Left ventricle myocardium inferior (tissue), 1 donor: Measurements from ENCODE around the gene AMH. TPM values are rescaled to one million over a fixed set of nuclear protein-coding genes. Genes with fewer than 3 reads are reported as not detected.

Experiments
- DNase-seq: peaks from one replicate; pipeline ENCODE4 v3.0.0-alpha.2; 2020
- H3K27ac ChIP-seq: fragments of 200-600 bp; replicated peaks from 2 replicates; pipeline ENCODE4 v1.8.0; 2021
- H3K27me3 ChIP-seq: fragments of 200-600 bp; 2 replicates; pipeline ENCODE4 v1.8.0; 2021; ENCODE audit warnings: low read depth
- H3K36me3 ChIP-seq: fragments of 200-600 bp; 2 replicates; pipeline ENCODE4 v1.8.0; 2021
- H3K4me1 ChIP-seq: fragments of 200-600 bp; 2 replicates; pipeline ENCODE4 v1.8.0; 2021
- H3K4me3 ChIP-seq: fragments of 200-600 bp; 2 replicates; pipeline ENCODE4 v1.8.0; 2021; ENCODE audit warnings: mild to moderate bottlenecking, moderate library complexity
- H3K9me3 ChIP-seq: fragments of 200-600 bp; replicated peaks from 2 replicates; pipeline ENCODE4 v1.8.0; 2021
- intact Hi-C: fragments of 100-400 bp; cut with micrococcal nuclease; formaldehyde crosslinking; loops from one replicate; pipeline ENCODE4 v1.11.0; 2022
- total RNA-seq: library from RNA; stranded (reverse); fragmentation: NEBNext Ultra II Directional; extraction: Animal tissue kit (Norgen Biotek cat#: 25700); gene quantifications from one replicate; pipeline ENCODE4 v1.2.1, GENCODE V29; 2021
- TF ChIP-seq, protein P1 (sequence below): fragments of 200-600 bp; IDR thresholded peaks from 2 replicates; pipeline ENCODE4 v1.8.0; 2021; ENCODE audit warnings: antibody characterized with exemption, mild to moderate bottlenecking, borderline replicate concordance
- donor health status: DM: no; HTN: yes; CAD: no; lungs with severe emphysema.

AMH gene
- total RNA-seq, 1 donor from 2014 or later = 1.1 TPM

DNA sequence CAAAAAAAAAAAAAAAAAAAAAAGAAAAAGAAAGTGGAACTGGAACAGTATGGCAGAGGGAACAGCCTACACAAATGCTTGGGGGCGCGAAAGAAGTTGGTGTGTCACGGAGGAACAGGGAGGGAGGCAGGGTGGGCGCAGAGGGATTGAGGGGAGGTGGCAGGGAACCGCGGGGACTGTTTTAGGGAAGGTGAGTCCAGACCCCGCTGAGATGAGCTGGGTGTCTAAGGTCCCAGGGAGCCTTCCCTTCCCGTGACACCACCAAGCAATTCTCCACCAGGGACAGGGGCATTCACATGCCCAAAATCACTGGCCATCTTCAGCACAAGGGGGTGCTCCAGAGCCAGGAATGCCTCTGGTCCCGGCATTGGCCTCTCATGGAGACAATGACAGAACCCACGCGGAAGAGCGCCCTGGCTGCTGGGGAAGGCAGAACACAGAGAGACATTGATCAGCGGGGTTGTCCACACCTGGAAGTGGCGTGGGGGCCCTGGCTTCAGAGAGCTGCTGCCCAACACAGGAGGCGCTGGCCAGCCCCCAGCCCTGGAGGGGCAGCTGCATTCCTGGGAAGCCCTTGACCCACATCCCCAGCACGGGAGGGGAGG is 25.9 kb downstream of the AMH start:
- intact Hi-C loops = no loop called here
- Histone ChIP-seq H3K27me3 (no peaks in the 10 kb centered on the region), H3K4me1 (peaks cover 61% of the 10 kb centered on the region), H3K27ac (peak overlapping the region; percentile 56), H3K9me3 (no peaks in the 10 kb centered on the region), H3K4me3 (peak overlapping the region; percentile 32), H3K36me3 (peaks cover 26% of the 10 kb centered on the region)
- DNase-seq = peak; percentile 64
- TF ChIP-seq, protein P1, sequence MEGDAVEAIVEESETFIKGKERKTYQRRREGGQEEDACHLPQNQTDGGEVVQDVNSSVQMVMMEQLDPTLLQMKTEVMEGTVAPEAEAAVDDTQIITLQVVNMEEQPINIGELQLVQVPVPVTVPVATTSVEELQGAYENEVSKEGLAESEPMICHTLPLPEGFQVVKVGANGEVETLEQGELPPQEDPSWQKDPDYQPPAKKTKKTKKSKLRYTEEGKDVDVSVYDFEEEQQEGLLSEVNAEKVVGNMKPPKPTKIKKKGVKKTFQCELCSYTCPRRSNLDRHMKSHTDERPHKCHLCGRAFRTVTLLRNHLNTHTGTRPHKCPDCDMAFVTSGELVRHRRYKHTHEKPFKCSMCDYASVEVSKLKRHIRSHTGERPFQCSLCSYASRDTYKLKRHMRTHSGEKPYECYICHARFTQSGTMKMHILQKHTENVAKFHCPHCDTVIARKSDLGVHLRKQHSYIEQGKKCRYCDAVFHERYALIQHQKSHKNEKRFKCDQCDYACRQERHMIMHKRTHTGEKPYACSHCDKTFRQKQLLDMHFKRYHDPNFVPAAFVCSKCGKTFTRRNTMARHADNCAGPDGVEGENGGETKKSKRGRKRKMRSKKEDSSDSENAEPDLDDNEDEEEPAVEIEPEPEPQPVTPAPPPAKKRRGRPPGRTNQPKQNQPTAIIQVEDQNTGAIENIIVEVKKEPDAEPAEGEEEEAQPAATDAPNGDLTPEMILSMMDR = peak; percentile 66

DNA sequence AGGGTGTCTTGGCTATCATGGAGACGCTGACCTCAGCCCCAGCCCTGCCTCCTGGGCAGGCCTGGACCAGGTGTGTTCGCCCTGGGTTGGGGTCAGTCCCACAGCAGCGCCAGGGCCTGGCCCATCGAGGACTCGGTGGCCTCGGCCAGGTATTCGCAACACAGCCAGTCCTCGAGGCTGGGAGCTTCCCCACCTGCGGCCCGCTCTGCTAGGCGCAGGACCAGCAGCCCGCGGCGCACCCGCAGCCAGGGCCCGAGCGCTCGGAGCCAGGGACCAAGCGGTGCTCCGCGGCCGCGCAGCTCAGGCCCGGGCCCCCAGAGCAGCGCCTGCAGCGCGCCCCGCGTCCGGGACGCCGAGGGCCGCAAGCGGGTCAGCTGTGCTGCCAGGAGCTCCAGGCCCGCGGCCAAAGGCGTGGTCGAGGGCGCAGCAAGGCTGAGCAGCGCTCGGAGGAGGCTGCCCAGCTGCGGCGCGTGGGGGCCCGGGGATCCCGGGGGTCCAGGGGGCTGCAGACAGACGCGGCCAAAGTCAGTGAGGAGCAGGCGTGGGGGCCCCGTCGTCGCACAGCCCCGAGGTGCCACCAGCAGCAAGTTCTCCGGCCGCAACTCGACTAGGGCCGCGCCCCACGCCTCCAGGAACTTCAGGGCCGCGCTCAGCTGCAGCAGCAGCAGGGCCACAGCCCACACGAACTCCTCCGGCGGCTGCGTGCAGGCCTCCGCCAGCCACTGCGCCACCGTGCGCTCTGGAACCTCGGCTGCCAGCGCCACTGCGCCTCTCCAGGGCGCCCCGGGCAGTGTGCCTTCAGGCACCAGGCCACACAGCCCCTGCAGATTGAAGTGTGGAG is 26.7 kb downstream of the AMH start:
- DNase-seq = peak; percentile 60
- no peaks in the 10 kb centered on the region for H3K27me3 ChIP-seq
- peak overlapping the region; percentile 32 for H3K4me3 ChIP-seq
- TF ChIP-seq, protein P1 = no peak
- peaks cover 55% of the 10 kb centered on the region for H3K4me1 ChIP-seq
- peaks cover 26% of the 10 kb centered on the region for H3K36me3 ChIP-seq
- H3K9me3 ChIP-seq = no peaks in the 10 kb centered on the region
- intact Hi-C loops = no loop called here
- H3K27ac ChIP-seq = peak overlapping the region; percentile 56

DNA sequence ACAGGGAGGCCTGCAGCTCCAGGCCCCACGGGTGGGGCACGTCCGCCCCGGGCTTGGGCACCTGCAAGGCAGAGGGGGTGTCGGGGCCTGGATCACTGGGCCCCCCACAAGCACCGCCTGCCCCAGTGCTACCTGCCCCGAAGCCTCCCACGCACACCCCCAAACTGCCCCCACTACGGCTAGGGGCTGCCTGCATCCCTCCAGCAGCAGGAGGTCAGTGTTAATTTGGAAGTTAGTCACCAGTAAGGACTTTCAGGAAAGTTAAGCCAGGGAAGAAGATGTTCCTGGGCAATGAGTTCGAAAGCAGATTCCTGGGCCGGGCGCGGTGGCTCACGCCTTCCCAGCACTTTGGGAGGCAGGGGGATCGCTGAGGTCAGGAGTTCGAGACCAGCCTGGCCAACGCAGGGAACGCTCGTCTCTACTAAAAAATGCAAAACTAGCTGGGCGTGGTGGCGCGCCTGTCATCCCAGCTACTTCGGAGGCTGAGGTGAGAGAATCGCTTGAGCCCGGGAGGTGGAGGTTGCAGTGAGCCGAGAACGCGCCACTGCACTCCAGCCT is 27.4 kb downstream of the AMH start:
- Histone ChIP-seq H3K36me3 (peaks cover 20% of the 10 kb centered on the region), H3K4me1 (peaks cover 48% of the 10 kb centered on the region), H3K9me3 (no peaks in the 10 kb centered on the region), H3K27ac (peak overlapping the region; percentile 56), H3K27me3 (no peaks in the 10 kb centered on the region), H3K4me3 (peak overlapping the region; percentile 32)
- TF ChIP-seq, protein P1 = no peak
- no peak for DNase-seq
- intact Hi-C loops = no loop called here

DNA sequence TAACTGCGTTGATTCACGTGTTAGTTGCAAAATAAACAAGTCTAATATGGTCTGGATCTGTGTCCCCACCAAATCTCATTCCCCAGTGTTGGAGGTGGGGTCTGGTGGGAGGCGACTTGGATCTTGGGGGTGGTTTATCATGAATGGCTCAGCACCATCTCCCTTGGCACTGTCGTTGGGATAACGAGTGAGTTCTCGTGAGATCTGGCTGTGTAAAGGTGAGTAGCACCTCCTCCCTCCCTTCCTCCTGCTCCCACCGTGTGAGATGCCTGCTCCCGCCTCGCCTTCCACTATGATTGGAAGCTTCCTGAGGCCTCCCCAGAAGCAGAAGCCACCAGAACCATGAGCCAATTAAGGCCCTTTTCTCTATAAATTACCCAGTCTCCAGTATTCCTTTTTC is 28.0 kb downstream of the AMH start:
- H3K4me3 ChIP-seq = no peak overlapping the region
- TF ChIP-seq, protein P1 = no peak
- H3K27ac ChIP-seq = no peak overlapping the region
- intact Hi-C loops = no loop called here
- H3K4me1 ChIP-seq = peaks cover 48% of the 10 kb centered on the region
- H3K36me3 ChIP-seq = peaks cover 14% of the 10 kb centered on the region
- DNase-seq = no peak
- H3K9me3 ChIP-seq = no peaks in the 10 kb centered on the region
- H3K27me3 ChIP-seq = peaks cover 4% of the 10 kb centered on the region

DNA sequence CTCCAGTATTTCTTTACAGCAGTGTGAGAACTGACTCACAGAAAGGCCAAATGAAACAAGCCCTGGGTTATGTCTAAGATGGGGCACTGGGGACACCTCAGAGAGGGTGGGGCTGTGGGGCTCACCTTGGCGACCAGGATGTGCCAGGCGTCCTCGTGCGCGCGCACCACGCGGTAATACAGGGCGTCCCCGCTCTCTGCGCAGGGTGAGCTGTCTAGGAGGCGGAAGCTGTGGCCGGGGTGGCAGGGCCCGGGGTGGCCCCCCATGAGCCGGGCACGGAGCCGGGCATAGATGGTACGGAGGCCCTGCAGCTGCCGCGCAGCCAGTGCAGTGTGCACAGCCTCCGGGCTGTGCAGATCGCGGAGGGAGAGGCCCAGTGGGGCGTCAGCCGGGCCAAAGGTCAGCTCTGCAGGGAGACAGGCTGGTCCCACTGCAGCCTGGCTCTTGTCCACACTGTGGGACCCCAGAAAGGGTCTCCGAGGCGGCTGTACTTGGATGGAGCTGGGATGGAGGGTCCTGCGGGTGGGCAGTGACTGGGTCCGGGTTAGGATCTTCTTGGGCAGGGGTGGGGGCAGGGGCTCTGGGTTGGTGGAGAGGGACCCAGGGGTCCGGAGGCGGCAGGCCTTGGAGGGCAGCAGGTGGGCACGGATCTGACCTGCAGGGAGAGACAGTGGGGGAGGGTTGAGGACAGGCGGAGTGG is 29.5 kb downstream of the AMH start:
- H3K36me3 ChIP-seq = no peaks in the 10 kb centered on the region
- H3K27me3 ChIP-seq = peaks cover 16% of the 10 kb centered on the region
- no peak overlapping the region for H3K27ac ChIP-seq
- intact Hi-C loops = no loop called here
- TF ChIP-seq, protein P1 = no peak
- DNase-seq = no peak
- H3K4me1 ChIP-seq = peaks cover 41% of the 10 kb centered on the region
- no peak overlapping the region for H3K4me3 ChIP-seq
- no peaks in the 10 kb centered on the region for H3K9me3 ChIP-seq
